ENCODE results near the gene PTK7.
"Not testable (repeated sequence)": the region's sequence is repeated elsewhere in the genome, so short reads cannot be mapped to it uniquely, and the experiment has no call there.

Gene PTK7

DNA sequence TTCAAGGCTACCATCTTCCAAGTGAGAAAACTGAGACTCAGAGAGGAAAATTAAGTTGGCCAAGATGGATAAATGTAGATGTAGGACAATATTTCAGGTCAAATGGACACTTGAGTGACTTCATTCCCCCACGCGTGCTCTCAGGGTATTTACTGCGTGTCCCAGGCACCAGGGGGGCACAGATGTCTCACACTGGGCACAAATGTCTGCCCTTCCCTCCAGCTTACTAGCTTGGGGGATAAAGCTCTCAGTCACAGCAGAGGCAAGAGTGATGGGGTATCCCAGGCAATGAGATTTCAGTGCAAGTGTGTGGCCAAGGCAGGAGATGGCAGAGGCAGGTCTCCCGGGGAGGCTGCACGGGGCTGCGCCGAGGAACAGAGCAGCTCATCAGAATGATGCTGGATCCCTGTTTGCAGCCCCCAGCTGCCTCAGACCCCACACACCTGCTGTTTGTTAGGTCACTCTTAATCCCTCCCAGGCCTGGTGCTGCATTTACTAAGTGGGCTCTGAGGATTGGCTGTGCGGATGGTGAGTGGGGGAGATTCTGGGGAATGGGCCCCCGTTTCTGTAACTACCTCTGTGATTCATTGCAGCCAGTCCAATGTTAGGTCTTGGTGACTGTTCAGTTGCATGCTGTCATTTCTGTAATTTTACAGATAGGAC lies 44.1 kb downstream of the PTK7 start:
- no peak for DNase-seq

DNA sequence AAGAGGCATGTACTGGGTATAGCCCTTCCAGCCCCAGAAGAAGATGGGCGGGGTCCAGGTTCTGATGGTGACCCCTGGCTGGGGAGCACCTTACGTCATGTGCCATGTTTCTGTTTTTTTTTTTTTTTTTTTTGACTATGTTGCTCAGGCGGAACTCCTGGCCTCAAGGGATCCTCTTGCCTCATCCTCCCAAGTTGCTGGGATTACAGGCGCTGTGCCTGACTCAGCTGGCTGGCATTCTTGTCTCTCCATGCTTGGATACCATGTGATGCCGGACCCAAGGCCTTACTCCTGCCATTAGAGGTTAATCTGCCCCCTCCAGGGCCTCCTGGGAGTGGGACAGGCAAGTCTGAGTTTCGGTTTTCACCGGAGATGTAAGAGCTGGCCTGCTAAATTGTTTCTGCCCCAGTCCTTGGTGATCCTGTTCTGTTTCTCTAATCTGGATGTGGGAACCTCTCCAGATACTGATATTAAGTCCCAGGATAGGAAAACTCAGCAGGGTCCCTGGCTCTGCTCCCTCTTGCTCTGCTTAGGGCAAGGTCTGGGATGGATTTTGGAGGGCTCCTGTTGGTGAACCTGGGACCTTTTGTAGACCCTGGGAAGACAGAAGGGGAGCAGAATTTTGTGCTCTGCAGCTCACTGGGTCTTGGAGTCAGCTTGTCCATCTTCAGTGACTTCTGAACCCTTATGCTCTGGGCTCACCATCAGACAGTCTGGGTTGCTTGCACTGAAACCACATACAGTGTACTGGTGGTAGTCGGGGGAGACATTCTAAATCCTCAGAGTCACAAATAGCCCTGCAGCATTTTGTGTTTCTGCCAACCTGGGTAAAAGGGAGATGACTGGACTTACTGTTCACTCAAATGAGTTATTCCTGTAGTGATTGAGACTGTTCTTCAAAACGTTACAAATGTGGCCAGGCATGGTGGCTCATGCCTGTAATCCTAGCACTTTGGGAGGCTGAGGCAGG lies 45.1 kb downstream of the PTK7 start:
- peak; percentile 99 for DNase-seq

- no peak for DNase-seq
Observed at GRCh38 chr6:43122146-43122545, 46.0 kb downstream of the PTK7 start.

- peak; percentile 48 for DNase-seq
Observed at GRCh38 chr6:43123461-43124314, 47.6 kb downstream of the PTK7 start.

- DNase-seq: no peak
Observed at GRCh38 chr6:43124481-43124880, 48.4 kb downstream of the PTK7 start.

DNA sequence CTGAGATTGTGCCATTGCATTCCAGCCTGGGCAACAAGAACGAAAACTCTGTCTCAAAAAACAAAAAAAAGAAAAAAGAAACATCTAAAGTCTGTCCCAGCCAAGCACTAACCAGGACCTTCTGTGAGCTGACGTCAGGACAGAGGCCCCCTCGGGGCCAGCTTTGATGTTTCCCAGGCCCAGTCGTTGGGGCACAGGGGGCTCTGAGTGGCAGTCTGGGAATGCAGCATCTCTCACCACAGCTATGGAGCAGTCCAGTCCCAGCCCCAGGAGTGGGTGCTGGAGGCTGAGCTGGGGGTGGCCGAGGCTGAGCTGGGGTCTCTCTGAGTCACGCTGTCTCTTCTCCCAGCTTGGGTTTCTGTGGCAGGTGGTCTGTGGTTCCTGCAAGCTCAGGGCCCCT lies 49.0 kb downstream of the PTK7 start:
- peak; percentile 99 for DNase-seq

- peak; percentile 43 for DNase-seq
Observed at GRCh38 chr6:43125555-43125954, 49.4 kb downstream of the PTK7 start.

GRCh38 chr6:43127180-43127579 lies 51.1 kb downstream of the PTK7 start:
- DNase-seq: no peak

DNA sequence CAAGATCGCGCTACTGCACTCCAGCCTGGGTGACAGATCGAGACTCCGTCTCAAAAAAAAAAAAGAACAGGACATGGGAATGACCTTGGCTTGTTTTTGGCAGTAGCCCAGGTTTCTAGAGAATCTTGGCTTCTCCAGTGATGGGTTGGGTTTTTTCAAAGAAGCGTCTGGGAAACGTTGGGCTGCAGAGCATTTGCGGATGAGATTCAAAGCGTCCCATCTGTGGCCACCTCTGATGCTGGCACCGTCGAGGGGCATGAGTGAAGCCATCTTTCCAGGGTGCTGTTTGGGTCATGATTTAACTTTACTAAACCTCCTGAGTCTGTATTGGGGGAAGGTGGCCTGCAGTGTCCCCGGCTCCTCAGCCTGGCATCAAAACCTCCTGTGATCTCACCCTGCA lies 51.8 kb downstream of the PTK7 start:
- DNase-seq: peak; percentile 69

- no peak for DNase-seq
Observed at GRCh38 chr6:43128926-43129325, 52.8 kb downstream of the PTK7 start.

DNA sequence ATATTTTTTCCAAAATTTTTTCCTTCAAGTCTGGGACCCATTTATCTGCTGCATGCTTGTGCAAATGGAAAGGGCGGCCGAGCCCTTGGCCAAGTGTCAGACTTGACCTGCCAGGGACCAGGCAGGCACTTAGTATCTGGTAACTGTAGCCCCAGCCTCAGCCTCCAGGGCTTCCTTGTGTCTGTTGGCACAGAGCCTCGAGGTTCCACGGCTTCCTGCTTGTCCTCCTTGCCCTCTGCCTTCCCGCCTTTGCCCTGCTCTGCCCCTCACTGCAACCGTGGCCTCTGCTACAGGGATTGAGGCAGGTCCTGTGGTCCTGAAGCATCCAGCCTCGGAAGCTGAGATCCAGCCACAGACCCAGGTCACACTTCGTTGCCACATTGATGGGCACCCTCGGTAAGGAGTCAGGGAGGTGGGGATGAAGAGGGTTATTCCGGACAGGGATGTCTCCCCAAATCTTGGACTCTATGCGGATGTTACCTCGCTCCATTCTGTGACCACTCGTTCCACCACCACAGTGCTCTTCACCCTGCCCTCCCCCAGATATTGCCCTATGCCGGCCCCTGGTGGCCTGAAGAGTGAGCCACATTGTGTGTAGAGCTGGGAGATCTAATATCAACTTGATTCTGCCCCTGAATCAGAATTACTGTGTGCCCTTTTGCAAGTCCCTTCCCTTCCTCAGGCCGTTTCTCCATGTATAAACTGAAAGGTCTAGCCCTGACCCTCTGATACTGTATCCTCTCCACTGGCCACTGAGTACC lies 53.5 kb downstream of the PTK7 start:
- DNase-seq: peak; percentile 64

DNA sequence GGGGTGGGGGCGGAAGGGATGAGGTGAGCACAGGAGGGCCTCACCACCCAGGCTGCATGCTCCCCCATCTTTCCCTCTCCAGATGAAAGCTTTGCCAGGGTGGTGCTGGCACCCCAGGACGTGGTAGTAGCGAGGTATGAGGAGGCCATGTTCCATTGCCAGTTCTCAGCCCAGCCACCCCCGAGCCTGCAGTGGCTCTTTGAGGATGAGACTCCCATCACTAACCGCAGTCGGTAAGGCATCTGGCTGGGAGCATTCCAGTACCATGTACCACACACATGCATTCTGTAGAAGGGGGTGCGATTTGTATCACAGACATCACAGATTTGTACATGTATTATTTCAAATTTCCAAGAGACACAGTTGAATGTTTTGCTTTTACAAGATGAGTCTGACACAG lies 54.3 kb downstream of the PTK7 start:
- no peak for DNase-seq

DNA sequence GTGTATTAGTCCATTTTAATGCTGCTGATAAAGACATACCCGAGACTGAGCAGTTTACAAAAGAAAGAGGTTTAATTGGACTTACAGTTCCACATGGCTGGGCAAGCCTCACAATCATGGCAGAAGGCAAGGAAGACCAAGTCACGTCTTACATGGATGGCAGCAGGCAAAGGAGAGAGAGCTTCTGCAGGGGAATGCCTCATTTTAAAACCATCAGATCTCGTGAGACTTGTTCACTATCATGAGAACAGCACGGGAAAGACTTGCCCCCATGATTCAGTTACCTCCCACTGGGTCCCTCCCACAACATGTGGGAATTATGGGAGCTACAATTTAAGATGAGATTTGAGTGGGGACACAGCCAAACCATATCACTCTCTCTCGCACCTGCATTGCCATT lies 55.3 kb downstream of the PTK7 start:
- DNase-seq: not testable (repeated sequence)

- DNase-seq: no peak
Observed at GRCh38 chr6:43138267-43138666, 62.2 kb downstream of the PTK7 start.

GRCh38 chr6:43139973-43140372 lies 63.9 kb downstream of the PTK7 start:
- DNase-seq: not testable (repeated sequence)

DNA sequence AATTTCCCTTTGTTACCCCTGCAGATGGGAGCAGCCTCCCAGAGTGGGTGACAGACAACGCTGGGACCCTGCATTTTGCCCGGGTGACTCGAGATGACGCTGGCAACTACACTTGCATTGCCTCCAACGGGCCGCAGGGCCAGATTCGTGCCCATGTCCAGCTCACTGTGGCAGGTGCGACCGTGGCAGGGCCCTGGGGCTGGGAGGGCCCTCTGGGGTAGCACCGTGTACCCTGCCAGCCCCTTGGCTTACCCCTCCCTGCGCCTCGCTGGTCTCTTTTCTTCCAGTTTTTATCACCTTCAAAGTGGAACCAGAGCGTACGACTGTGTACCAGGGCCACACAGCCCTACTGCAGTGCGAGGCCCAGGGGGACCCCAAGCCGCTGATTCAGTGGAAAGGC lies 65.5 kb downstream of the PTK7 start:
- no peak for DNase-seq

DNA sequence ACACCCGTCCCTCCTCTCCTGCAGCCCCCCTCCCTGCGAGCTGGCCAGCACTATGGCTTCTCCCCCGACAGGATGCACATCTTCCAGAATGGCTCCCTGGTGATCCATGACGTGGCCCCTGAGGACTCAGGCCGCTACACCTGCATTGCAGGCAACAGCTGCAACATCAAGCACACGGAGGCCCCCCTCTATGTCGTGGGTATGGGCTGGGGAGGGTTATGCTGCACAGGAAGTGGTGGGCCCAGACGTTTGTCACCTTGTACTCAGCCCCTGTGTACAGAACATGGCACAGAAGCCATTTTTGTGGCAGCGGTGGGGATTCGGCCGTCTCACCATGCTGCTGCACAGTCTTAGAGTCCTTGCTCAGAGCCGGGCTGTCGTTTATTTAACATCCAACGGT lies 66.0 kb downstream of the PTK7 start:
- DNase-seq: no peak

DNA sequence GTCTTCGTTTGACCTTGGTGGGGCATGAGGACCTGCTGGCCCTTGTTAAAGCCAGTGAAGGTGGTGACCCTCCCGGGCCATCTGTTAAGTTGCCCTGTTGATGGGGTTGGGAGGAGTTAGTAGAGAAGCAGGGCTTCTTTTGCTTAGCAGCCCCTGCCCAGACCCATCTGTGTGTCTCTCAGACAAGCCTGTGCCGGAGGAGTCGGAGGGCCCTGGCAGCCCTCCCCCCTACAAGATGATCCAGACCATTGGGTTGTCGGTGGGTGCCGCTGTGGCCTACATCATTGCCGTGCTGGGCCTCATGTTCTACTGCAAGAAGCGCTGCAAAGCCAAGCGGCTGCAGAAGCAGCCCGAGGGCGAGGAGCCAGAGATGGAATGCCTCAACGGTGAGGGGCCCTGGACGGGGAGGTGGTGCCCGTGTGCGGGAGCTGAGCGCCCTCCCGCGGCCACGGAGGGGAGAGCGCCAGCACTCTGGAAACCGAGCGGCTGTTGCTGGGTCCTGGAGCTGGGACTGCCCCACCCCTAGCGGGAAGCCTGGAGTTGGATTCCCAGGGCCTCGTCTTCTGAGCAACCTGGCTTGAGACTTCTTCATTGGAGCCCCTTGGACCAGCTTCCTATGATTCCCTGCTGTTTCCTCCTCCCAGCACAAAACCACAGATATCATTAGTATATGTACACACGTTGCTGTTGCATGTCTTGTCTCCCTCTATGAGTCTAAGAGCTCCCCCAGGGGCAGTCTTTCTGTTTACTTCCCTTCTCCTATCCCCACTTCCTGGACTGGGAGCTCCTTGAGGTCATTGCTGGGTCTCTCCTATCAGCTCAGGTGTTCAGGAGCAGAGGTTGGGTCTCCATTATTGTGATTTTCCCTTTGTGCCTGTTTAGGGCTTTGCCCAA lies 67.4 kb downstream of the PTK7 start:
- DNase-seq: peak; percentile 95

GRCh38 chr6:43144879-43145278 lies 68.8 kb downstream of the PTK7 start:
- DNase-seq: no peak

GRCh38 chr6:43146261-43146660 lies 70.1 kb downstream of the PTK7 start:
- DNase-seq: no peak
